GM18499 (cell line): Measurements from ENCODE around the gene ZNRF2.
"Not testable (repeated sequence)": the region's sequence is repeated elsewhere in the genome, so short reads cannot be mapped to it uniquely, and the experiment has no call there.

Source experiments
- ATAC-seq: cut with Tn5 transposase; IDR thresholded peaks from one replicate; pipeline ENCODE4 v1.9.1; 2021; ENCODE audit warnings: moderate number of reproducible peaks; ENCODE audit not compliant: insufficient read depth, unreplicated experiment

The ZNRF2 gene

GRCh38 chr7:30256349-30256858, 28.0 kb upstream of the ZNRF2 start:
- ATAC-seq, result no peak

- ATAC-seq, result no peak
These were observed 24.1 kb upstream of the ZNRF2 start for GRCh38 chr7:30260246-30260768.

DNA sequence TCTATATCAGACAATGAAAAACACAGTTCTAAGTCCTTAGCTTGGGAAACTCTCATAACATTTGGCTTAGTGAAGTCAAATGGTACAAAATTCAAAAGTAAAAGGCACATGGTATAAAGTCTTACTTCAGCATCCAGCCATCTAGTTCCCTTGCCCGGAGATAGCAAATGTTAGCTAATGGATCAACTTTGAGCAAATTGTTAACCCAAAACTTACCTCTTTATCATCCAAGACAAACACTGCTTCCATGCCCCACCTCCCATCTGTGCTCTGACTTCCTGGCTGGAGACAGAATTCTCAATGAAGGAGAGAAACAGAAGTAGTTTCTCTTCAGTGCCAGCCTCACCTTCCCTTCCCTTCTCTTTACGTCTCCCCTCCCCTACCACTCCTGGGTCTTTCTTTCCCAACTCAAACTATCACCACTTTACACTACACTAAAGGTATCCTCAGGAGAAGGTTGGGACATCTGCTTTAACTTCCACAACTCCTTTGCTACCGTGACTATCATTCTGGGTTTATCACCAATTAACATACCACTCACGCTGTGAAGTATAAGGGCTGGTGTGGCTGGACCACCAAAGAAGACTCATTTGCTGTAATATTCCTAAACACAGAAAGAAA, 21.2 kb upstream of the ZNRF2 start:
- no peak for ATAC-seq

GRCh38 chr7:30264052-30264451, 20.3 kb upstream of the ZNRF2 start:
- ATAC-seq, result no peak

- not testable (repeated sequence) for ATAC-seq
These were observed 19.2 kb upstream of the ZNRF2 start for GRCh38 chr7:30265189-30265588.

- ATAC-seq, result no peak
These were observed 17.7 kb upstream of the ZNRF2 start for GRCh38 chr7:30266686-30267085.

- no peak for ATAC-seq
These were observed 15.8 kb upstream of the ZNRF2 start for GRCh38 chr7:30268586-30268985.

- no peak for ATAC-seq
These were observed 14.9 kb upstream of the ZNRF2 start for GRCh38 chr7:30269490-30269889.

DNA sequence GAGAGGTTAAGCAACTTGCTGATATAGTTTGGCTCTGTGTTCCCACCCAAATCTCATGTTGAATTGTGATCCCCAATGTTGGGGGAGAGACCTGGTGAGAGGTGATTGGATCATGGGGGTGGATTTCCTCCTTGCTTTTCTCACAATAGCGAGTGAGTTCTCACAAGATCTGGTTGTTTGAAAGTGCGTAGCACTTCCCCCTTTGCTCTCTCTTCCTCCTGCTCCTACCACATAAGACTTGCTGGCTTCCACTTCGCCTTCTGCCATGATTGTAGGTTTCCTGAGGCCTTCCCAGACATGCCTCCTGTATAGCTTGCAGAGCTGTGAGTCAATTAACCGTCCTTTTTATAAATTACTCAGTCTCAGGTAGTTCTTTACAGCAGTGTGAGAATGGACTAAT, 13.5 kb upstream of the ZNRF2 start:
- ATAC-seq, result no peak

DNA sequence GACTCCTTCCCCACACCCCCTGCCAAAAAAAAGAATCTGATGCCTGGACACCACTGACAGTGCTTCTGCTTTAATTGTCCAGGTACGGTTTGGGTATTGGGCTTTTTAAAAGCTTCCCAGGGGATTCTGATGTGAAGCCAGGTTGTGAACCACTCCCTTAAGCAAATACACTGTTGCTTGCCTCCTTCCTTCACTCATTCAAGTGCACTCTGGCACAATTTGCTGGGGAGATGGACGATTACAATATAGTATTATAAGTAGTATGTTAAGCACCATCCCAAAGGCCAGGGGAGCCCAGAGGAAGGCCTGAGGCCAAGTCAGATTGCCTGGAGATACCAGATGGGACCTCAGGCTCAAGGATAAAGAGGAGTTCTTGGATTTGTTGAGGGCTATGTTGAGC, 12.3 kb upstream of the ZNRF2 start:
- ATAC-seq, result no peak

GRCh38 chr7:30273552-30273951, 10.8 kb upstream of the ZNRF2 start:
- no peak for ATAC-seq

GRCh38 chr7:30274641-30275040, 9.8 kb upstream of the ZNRF2 start:
- no peak for ATAC-seq

DNA sequence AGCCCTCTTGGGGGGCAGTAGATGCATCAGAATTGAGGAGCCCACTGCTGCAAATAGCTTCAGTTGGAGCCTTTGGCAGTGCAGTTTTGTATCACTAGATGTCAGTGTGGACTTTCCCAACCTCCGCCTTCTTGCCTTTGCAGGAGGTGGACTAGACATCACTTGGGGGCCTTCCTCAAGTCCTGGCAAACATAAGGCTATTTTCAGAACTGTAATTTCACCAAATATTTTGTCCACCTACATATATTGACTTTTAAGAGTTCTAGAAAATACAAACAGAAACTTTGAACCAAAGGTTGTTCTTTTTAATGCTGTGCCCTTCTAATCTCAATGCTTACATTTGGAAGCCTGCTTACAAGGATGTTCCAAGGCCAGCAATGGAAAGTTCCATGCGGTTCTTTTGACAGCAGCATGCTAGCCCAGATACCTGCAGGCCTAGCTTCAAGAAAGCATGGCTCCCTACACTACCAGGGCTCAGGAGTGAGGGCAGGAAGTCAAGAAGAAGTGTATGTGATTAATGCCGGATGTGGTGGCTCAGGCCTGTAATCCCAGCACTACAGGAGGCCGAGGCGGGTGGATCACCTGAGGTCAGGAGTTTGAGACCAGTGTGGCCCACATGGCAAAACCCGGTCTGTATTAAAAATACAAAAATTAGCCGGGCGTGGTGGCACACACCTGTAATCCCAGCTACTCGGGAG, 8.0 kb upstream of the ZNRF2 start:
- no peak for ATAC-seq

DNA sequence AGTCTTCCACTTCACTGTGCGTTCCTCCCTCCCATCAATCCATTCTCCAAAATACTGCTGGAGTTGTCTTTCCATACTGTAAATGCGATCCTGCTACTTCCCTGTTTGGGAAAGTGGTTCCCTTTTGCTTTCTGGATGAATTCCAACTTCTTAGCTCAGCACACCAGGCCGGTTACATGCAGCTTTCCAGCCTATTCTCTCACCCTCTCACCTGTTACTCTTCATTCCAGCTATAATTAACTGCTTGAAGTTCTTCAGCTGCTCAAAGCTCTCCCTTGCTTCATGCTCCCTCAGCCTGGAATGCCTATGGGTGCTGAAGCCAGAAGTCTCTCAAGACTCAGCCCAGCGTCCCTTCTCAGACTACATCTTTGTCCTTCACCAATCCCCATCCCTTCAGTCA, 6.0 kb upstream of the ZNRF2 start:
- no peak for ATAC-seq

GRCh38 chr7:30278849-30279652, 5.3 kb upstream of the ZNRF2 start:
- no peak for ATAC-seq

DNA sequence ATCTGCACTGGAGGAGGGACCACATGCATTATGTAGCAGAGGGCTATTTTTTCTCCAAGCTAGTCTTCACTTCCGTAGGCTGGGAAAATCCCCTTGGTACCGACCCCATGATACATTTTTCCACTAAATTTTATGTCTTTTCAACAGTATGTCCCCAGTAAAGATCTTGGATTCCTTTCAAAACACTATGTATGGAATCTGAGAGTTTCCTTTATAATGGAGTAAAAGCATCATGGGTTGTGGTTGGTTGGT, 4.8 kb upstream of the ZNRF2 start:
- no peak for ATAC-seq

GRCh38 chr7:30280631-30281030, 3.8 kb upstream of the ZNRF2 start:
- no peak for ATAC-seq

DNA sequence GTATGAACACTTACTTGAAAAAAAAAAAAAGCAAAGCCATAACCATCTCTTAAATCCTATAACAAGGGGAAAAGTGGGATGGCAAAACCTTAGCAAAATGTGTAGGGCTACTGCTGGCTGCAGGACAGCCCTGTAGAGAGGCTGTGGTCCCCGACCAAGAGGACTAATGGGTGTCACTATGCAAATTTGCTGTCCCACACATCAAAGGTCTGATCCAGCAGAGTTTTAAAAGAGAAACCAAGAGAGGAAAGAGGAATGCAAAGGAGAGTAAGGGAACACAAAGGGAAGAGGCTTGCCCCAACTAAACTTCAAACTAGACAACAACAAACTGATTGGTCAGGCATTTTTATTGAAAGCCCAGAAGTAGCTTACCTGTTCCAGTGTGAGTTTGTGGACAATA, 3.1 kb upstream of the ZNRF2 start:
- no peak for ATAC-seq

DNA sequence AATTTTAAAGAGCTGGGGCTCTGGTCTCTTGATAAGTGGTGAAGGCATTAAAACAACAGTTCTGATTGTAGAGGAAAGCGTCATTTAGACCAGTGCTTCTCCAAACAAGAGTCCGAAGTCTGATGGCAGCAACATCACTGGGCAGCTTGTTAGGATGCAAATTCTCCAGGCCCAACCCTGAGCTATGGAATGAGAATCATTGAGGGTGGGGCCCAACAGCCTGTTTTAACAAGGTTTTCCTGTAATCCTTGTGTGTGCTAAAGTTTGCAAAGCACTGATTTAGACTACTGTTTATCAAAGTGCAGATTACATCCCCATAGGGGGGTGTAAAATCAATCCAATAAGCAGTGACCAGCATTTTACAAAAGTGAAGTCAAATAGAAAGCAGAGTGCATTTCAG, 2.6 kb upstream of the ZNRF2 start:
- ATAC-seq, result no peak

GRCh38 chr7:30282735-30283134, 1.7 kb upstream of the ZNRF2 start:
- no peak for ATAC-seq

DNA sequence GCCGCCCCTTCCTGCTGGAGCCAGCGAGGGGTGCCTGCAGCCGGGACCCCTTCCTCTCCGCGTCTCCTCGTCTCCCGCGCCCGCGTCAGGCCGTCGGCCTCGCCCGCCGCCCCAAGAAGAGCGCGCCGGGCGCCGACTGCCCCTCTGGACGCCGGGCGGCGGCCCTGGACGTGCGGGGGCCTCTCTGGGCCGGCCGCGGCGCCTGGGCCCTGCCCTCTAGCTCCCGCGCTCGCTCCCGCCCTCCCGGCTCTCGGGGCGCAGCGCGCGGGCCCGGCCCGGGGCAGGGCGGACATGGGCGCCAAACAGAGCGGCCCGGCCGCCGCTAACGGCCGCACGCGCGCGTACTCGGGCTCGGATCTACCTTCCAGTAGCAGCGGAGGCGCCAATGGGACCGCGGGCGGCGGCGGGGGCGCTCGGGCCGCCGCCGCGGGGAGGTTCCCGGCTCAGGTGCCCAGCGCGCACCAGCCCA, 704 bp downstream of the ZNRF2 start:
- no peak for ATAC-seq
